Stimulated activated CD4-positive, alpha-beta T cell treated with anti-CD3 and anti-CD28 coated beads, Interleukin-1b, Interleukin-23, amount 100 ng/mL, for 48 hours (primary cell): ENCODE data around the gene PTGER2.

Experiments used
- DNase-seq: peaks from one replicate; pipeline ENCODE4 v3.0.0-alpha.2; 2020

Gene PTGER2

GRCh38 chr14:52307376-52307775, 6.7 kb upstream of the PTGER2 start:
- DNase-seq, result no peak

GRCh38 chr14:52307905-52308304, 6.2 kb upstream of the PTGER2 start:
- DNase-seq, result no peak

- no peak for DNase-seq
Observed at GRCh38 chr14:52310541-52310940, 3.6 kb upstream of the PTGER2 start.

- DNase-seq, result no peak
Observed at GRCh38 chr14:52312931-52313355, 1.2 kb upstream of the PTGER2 start.

- no peak for DNase-seq
Observed at GRCh38 chr14:52313462-52313861, 650 bp upstream of the PTGER2 start.

- DNase-seq, result peak; percentile 32
Observed at GRCh38 chr14:52314595-52315354, 663 bp downstream of the PTGER2 start.

- no peak for DNase-seq
Observed at GRCh38 chr14:52315355-52315718, 1.2 kb downstream of the PTGER2 start.

GRCh38 chr14:52318062-52318461, 4.0 kb downstream of the PTGER2 start:
- DNase-seq, result no peak

- no peak for DNase-seq
Observed at GRCh38 chr14:52318826-52319645, 4.9 kb downstream of the PTGER2 start.

GRCh38 chr14:52319919-52320318, 5.8 kb downstream of the PTGER2 start:
- no peak for DNase-seq

GRCh38 chr14:52325126-52325525, 11.0 kb downstream of the PTGER2 start:
- DNase-seq, result peak; percentile 41

GRCh38 chr14:52325630-52326029, 11.5 kb downstream of the PTGER2 start:
- DNase-seq, result no peak

GRCh38 chr14:52327374-52328226, 13.5 kb downstream of the PTGER2 start:
- no peak for DNase-seq

- no peak for DNase-seq
Observed at GRCh38 chr14:52328276-52328675, 14.2 kb downstream of the PTGER2 start.

- DNase-seq, result peak; percentile 38
Observed at GRCh38 chr14:52329678-52330369, 15.7 kb downstream of the PTGER2 start.

- no peak for DNase-seq
Observed at GRCh38 chr14:52332269-52332668, 18.2 kb downstream of the PTGER2 start.

GRCh38 chr14:52333108-52333507, 19.0 kb downstream of the PTGER2 start:
- no peak for DNase-seq

- no peak for DNase-seq
Observed at GRCh38 chr14:52333823-52334657, 19.9 kb downstream of the PTGER2 start.

GRCh38 chr14:52336241-52336640, 22.1 kb downstream of the PTGER2 start:
- no peak for DNase-seq

- DNase-seq, result no peak
Observed at GRCh38 chr14:52338051-52338681, 24.1 kb downstream of the PTGER2 start.

GRCh38 chr14:52339262-52339661, 25.1 kb downstream of the PTGER2 start:
- DNase-seq, result no peak
